NK-92 (cell line): Measurements from ENCODE around the gene EML1.

Experiments
- DNase-seq: peaks from one replicate; lab custom pipeline; 2025; ENCODE audit not compliant: unreplicated experiment; lab: John Stamatoyannopoulos, UW

The EML1 gene

GRCh38 chr14:99777951-99778350 lies 15.3 kb upstream of the EML1 start:
- DNase-seq: no peak

- DNase-seq: no peak
These were observed 13.5 kb upstream of the EML1 start for GRCh38 chr14:99779751-99780150.

DNA sequence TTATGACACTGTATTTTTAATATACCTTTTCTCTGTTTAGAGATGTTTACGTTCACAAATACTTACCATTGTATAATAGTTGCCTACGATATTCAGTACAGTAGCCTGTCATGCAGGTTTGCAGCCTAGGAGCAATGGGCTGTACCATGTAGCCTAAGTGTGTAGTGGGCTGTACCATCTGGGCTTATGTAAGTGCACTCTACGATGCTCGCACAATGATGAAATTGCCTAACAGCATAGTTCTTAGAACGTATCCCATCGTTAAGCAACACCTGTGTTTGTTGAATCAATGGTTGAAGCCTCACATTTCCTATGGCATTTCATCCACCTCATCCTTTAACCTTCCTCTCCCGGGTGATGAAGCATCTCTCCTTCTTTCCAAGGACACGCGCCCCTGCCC lies 12.5 kb upstream of the EML1 start:
- no peak for DNase-seq

DNA sequence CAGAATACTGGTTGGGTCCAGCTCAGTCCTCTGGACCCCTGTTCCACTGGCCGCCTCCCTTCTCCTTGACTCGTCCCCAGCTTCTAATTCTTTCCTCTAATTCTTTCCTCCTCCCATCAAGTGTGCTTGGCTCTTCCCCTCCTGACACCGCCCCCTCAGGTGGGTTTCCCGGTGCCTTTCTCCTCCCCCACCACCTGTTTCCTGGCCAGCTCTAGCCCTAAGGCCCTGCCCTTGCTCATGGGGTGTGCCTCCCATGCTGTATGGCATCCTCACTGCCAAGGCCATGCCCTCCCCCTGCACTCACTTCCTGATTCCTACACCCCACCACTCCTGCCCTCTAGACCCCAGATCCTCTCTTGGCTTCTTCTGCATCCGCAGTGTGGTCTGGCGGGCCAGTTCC lies 12.1 kb upstream of the EML1 start:
- DNase-seq: no peak

- no peak for DNase-seq
These were observed 11.2 kb upstream of the EML1 start for GRCh38 chr14:99781853-99782610.

GRCh38 chr14:99784508-99784907 lies 8.7 kb upstream of the EML1 start:
- no peak for DNase-seq

DNA sequence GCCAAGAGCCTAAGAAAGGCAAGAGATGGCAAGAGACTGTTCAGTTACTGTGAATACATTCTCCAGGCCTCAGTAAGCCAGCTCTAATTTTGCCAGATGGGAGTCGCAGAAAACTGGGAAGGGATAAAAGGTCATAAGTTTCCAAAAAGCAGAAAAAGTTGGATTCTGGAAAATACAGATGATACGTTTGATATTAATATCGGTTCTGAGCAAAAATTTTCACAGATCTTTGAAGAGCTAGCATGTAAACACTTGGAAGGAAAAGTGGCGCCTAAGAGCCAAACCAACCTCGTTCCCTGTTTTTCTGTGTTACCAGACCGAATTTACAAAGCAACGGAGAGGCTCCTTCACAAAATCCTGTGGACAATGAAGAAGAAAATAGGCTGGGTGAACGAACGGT lies 7.8 kb upstream of the EML1 start:
- DNase-seq: no peak

DNA sequence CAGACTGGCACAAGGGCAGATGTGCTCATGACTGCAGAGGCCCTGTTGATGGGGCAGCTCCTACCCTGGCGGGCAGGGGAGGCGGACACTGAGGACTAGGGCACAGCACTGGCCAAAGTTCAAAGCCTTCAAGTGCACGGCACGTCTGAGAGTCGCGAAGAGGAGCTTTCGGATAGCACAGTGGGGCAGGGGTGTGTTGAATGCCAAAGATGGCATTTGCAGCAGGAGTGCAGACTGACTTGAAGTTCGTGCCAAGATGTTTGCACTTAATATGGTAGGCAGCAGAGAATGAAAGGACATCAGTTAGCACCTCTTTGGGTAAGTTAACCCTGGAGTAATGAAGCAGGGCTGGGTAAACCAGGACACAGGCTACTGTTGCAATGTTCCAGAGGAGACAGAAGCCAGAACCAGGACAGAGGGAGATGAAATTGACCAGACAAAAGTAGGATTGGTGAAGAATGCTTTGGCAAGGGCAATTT lies 6.7 kb upstream of the EML1 start:
- DNase-seq: no peak

- DNase-seq: no peak
These were observed 4.5 kb upstream of the EML1 start for GRCh38 chr14:99788713-99789112.

- no peak for DNase-seq
These were observed 3.6 kb upstream of the EML1 start for GRCh38 chr14:99789581-99789980.

DNA sequence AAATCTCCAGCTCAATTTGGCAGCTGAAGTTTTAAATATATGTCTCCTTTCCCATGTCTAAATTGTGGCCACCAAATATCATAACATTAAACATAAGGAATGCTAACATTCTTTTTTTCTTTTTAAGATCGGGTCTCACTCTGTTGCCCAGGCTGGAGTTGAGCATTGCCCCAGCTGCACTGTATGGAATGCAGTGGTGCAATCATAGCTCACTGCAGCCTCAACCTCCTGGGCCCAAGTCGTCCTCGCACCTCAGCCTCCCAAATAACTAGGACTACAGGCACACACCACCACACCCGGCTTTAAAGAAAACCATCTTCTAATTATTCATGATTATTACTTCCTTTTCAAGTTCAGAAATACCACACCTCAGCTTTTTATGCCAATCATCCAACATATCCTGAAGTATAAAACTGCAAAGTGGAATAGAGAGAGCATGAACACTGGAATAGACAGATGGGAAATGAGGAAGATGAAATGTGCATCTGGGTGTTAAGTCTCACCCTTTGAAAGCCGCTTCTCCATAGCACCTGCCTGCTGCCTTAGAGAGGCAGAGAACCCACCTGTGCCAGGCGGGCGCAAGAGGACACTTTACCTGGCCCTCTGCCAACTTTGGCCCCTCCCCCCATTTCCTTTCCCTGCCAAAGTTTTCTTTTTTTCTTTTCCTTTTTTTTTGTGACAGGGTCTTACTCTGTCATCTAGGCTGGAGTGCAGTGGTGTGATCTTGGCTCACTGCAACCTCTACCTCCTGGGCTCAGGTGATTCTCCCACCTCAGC lies 2.8 kb upstream of the EML1 start:
- no peak for DNase-seq

GRCh38 chr14:99790978-99791376 lies 2.2 kb upstream of the EML1 start:
- DNase-seq: no peak

DNA sequence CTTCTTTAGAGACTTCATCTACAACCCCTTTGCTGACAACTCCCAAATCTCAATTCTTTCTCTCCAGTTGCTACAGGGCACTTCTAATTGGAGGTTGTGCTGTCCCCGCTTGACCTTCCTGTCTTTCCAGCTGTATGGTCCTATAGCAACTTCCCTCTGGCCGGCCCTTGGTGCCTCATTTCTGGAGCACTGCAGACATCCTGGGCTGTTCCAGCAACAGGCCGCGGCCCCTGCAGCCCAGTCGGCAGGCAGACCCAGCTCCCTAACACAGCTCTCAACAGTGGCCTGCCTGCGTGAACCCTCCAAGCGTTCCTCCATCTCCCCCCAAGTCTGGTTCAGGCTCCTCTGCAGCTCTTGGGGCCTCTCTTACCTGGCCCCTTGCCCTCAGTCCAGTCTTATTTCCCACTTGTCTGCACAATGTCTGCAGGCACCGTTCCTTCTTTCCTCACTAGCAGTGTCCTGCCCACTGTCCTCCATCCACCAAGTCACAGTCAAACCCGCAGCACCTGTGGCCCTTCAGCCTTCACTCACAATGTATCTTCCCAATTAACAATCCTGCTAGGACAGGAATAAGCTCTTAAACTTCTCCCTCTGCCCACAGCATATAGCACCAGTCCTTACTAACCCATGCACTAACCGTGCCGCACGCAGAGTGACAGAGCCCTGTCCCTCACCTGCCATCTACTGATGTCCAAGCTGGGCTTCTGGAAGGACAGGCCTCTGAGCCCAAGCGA lies 1.6 kb upstream of the EML1 start:
- no peak for DNase-seq

DNA sequence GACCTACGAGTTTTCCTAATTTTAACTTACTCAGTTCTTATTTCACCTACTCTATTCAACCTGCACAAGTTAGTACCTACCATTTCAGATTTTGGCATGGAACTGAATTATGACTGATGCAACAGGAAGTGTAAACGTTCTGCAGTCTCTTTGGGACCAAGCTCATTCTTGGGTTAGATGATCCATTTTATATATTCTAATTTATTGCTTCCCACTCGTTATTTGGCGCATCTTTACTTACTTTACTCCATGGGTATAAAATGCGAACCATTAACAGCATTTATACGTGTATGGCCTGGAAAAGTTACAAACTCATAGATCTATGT lies 1.0 kb upstream of the EML1 start:
- DNase-seq: no peak

- no peak for DNase-seq
These were observed 531 bp upstream of the EML1 start for GRCh38 chr14:99792551-99793212.

GRCh38 chr14:99794151-99794780 lies 1.1 kb downstream of the EML1 start:
- DNase-seq: no peak

GRCh38 chr14:99795046-99795445 lies 1.8 kb downstream of the EML1 start:
- no peak for DNase-seq

DNA sequence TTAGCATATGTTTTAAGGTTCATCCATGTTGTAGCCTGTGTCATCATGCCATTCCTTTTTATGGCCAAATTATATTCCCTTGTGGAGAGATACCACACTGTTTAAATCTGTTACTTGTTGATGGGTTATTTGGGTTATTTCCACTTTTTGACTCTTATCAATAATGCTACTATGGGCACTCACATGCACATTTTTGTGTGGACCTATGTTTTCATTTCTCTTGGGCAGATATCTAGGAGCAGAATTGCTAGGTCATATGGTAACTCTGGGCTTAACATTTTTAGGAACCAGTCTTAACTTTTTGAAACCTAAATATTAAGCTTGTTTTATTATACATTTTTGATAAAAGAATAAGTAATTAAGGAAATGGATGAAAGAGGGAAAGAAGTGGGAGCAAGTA lies 4.0 kb downstream of the EML1 start:
- DNase-seq: no peak

DNA sequence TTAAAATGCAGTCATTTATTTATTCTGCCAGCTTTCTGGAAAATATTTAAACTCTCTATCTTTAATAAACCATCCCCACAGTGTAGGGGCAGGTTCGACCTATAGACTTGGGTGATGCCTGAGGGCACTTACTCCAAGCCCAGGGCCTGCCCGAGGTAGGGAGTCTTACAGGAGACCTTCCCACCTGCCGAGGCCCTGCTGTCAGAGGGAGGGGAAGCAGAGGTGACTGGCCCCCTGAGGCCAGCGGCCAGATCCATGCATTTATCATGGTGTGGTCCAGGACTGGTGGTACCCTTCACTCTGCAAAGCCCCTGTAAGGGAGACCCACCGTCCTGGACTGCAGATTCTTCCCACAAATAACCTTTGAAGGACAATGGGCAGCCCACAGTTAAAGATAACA lies 7.6 kb downstream of the EML1 start:
- no peak for DNase-seq

DNA sequence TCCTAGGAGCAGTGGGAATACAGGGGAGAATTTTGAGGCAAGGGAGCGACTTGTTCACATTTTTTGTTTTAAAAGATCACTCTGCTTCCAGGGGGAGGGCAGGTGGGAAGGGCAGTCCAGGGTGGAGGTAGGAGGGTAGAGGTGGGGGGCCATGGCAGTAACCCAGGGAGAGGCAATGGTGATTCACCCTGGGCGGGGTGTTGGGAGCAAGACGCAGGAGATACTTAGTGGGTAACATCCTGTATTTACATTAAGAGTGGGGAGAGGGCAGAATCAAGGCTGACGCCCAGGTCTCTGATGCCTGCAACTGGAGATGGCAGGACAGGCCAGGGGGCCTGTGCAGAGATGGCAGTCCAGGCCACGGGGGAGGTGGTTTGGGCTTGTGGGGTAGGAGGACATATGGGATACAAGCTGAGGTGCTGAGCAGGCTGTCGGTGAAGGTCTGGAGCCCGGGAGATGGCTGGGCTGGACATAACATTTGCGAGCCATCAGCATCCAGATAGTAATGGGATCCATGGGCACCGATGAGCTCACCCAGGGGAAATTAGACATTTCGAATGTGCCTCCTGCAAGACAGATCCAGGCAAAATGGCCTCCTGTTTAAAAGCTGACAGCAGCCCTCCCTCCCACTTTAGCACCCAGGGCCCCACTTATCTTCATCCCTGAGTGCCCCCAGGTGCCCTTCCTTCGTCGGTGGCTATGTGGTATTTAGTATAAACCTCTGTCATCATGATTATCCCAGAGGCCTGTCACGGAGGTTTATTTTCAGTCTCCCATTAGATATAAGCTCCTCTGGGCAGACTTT lies 9.3 kb downstream of the EML1 start:
- DNase-seq: no peak
